Esophagus squamous epithelium (tissue), 5 donors: Measurements from ENCODE around the gene GRK5. TPM values are rescaled to one million over a fixed set of nuclear protein-coding genes. Genes with fewer than 3 reads are reported as not detected.

Source experiments
- DNase-seq: peaks from one replicate; lab custom pipeline; 2025; lab: John Stamatoyannopoulos, UW
- H3K27ac ChIP-seq, 4 donors: fragments of 200-600 bp; sonication (generic); one replicate each; pipeline ENCODE4 v1.5.1; 2016 to 2019; ENCODE audit warnings: mild to moderate bottlenecking in 1 of 4
- H3K27me3 ChIP-seq, 4 donors: fragments of 200-600 bp; sonication (generic); 1 replicate in 3 of 4; 2 replicates in 1 of 4; pipeline versions ENCODE4 v1.5.1 to v1.6.0; 2017 to 2021; ENCODE audit warnings: antibody characterized with exemption in 1 of 4
- H3K36me3 ChIP-seq, 3 donors: fragments of 200-600 bp; sonication (generic); one replicate each; pipeline ENCODE4 v1.5.1; 2016 to 2019
- H3K4me1 ChIP-seq, 3 donors: fragments of 200-600 bp; sonication (generic); one replicate each; pipeline ENCODE4 v1.5.1; 2017 to 2019
- H3K4me3 ChIP-seq, 4 donors: fragments of 200-600 bp; sonication (generic); 1 replicate in 3 of 4; 2 replicates in 1 of 4; pipeline ENCODE4 v1.5.1; 2016 to 2019; ENCODE audit warnings: mild to moderate bottlenecking in 2 of 4, moderate library complexity in 1 of 4
- H3K9me3 ChIP-seq, 3 donors: fragments of 200-600 bp; sonication (generic); one replicate each; pipeline ENCODE4 v1.5.1; 2016 to 2019
- CTCF ChIP-seq, 6 experiments: fragments of 450-650 bp in 4 of 6; fragments of 200-600 bp in 2 of 6; sonication (generic) in 2 of 6; IDR thresholded peaks; one replicate each; pipeline ENCODE4 v1.5.1; 2016 to 2019; ENCODE audit warnings: antibody characterized with exemption in 6 of 6, mild to moderate bottlenecking in 4 of 6, moderate library complexity in 4 of 6
- POLR2A ChIP-seq, 4 donors: fragments of 450-650 bp; IDR thresholded peaks; one replicate each; pipeline ENCODE4 v1.6.1; 2017; ENCODE audit warnings: antibody characterized with exemption in 4 of 4, mild to moderate bottlenecking in 4 of 4, moderate library complexity in 3 of 4
- WGBS, 2 donors: methylation state at CpG; one replicate each; pipeline ENCODE4 v1.1.5; 2018; 5-methylcytosine and 5-hydroxymethylcytosine counted together
- intact Hi-C: fragments of 100-400 bp; cut with DNase I; formaldehyde crosslinking; loops from one replicate; pipeline ENCODE4 v1.15.0; 2022
- total RNA-seq, 4 donors: library from RNA; depleted of rRNA; stranded (reverse); fragments of >200 nt; gene quantifications; one replicate each; pipeline ENCODE4 v1.1.0, GENCODE V29; 2016
- donor health status: DM: yes; HTN: yes; CAD: no.

GRK5 gene
- total RNA-seq, 4 donors from 2014 or later, result 2.4 to 18.9 (median 6.3) TPM

- TF ChIP-seq CTCF (IDR thresholded peaks at IDR 0.05) (no peak), POLR2A (IDR thresholded peaks at IDR 0.05) (no peak)
- whole genome bisulfite sequencing, 2 donors, result 87 to 98% methylated on average over 5 to 6 of the region's 12 CpGs
- no peaks in the 10 kb centered on the region for H3K27me3 ChIP-seq
- no peak overlapping the region for H3K4me3 ChIP-seq
- no peaks in the 10 kb centered on the region for H3K9me3 ChIP-seq
- peaks cover 0 to 32% (median 7%) of the 10 kb centered on the region in 3 donors for H3K4me1 ChIP-seq
- H3K36me3 ChIP-seq, result peaks cover 0 to 35% (median 0%) of the 10 kb centered on the region in 3 donors
- intact Hi-C loops, result loop anchor here (10.0 kb wide), 1 partner anchor 288 kb away; no protein-coding TSS in a partner anchor
- DNase-seq, result no peak
- peak overlapping the region in 1 of 4 donors; percentile 61 for H3K27ac ChIP-seq
Measured at GRCh38 chr10:119422682-119423509, 215.5 kb downstream of the GRK5 start.

GRCh38 chr10:119423510-119424257, 216.3 kb downstream of the GRK5 start:
- peaks cover 0 to 43% (median 3%) of the 10 kb centered on the region in 3 donors for H3K36me3 ChIP-seq
- intact Hi-C loops, result loop anchor here (10.0 kb wide), 1 partner anchor 289 kb away; no protein-coding TSS in a partner anchor
- TF ChIP-seq CTCF (IDR thresholded peaks at IDR 0.05), result no peak
- TF ChIP-seq POLR2A (IDR thresholded peaks at IDR 0.05), result no peak

GRCh38 chr10:119424258-119424975, 217.0 kb downstream of the GRK5 start:
- intact Hi-C loops, result loop anchor here (10.0 kb wide), 1 partner anchor 290 kb away; no protein-coding TSS in a partner anchor
- no peak for DNase-seq
- H3K4me3 ChIP-seq, result no peak overlapping the region
- WGBS, 2 donors, result 72 to 73% methylated on average over 5 of the region's 6 CpGs
- no peaks in the 10 kb centered on the region for H3K9me3 ChIP-seq
- peaks cover 0 to 48% (median 8%) of the 10 kb centered on the region in 3 donors for H3K36me3 ChIP-seq
- TF ChIP-seq POLR2A (IDR thresholded peaks at IDR 0.05) (no peak), CTCF (IDR thresholded peaks at IDR 0.05) (no peak)
- H3K27me3 ChIP-seq, result no peaks in the 10 kb centered on the region
- peaks cover 0 to 32% (median 7%) of the 10 kb centered on the region in 3 donors for H3K4me1 ChIP-seq
- H3K27ac ChIP-seq, result no peak overlapping the region

More at GRCh38 chr10:119423510-119424257, 216.3 kb downstream of the GRK5 start:
- H3K27ac ChIP-seq, result no peak overlapping the region
- H3K4me3 ChIP-seq, result no peak overlapping the region
- no peak for DNase-seq
- H3K27me3 ChIP-seq, result no peaks in the 10 kb centered on the region
- peaks cover 0 to 32% (median 7%) of the 10 kb centered on the region in 3 donors for H3K4me1 ChIP-seq
- no peaks in the 10 kb centered on the region for H3K9me3 ChIP-seq
- 78 to 79% methylated on average over 6 to 7 of the region's 7 CpGs for WGBS, 2 donors

- TF ChIP-seq CTCF (IDR thresholded peaks at IDR 0.05) (no peak), POLR2A (IDR thresholded peaks at IDR 0.05) (no peak)
- no peaks in the 10 kb centered on the region for H3K9me3 ChIP-seq
- no peak for DNase-seq
- H3K27ac ChIP-seq, result no peak overlapping the region
- 79 to 84% methylated on average over 11 of the region's 11 CpGs for WGBS, 2 donors
- peaks cover 0 to 49% (median 8%) of the 10 kb centered on the region in 3 donors for H3K36me3 ChIP-seq
- peaks cover 0 to 32% (median 7%) of the 10 kb centered on the region in 3 donors for H3K4me1 ChIP-seq
- H3K27me3 ChIP-seq, result no peaks in the 10 kb centered on the region
- H3K4me3 ChIP-seq, result no peak overlapping the region
- intact Hi-C loops, result loop anchor here (10.0 kb wide), 1 partner anchor 290 kb away; no protein-coding TSS in a partner anchor
Measured at GRCh38 chr10:119425102-119425880, 217.9 kb downstream of the GRK5 start.
